H1 (cell line): ENCODE results near the gene CTPS1. TPM values are rescaled to one million over a fixed set of nuclear protein-coding genes. Genes with fewer than 3 reads are reported as not detected.

ENCODE experiments used
- CTCF ChIA-PET: fragments of 300-600 bp; sonication (Branson Sonifier 250); formaldehyde crosslinking; loops from one replicate; lab custom pipeline; 2021; ENCODE audit not compliant: partially characterized antibody; lab: Charles Lee
- POLR2A ChIA-PET: fragments of 300-600 bp; sonication (Branson Sonifier 250); formaldehyde crosslinking; loops from one replicate; lab custom pipeline; 2021; ENCODE audit warnings: inconsistent platforms; ENCODE audit not compliant: partially characterized antibody; lab: Charles Lee
- DNase-seq, 2 experiments: peaks; one replicate each; pipeline versions ENCODE4 v3.0.0 to v3.0.0-alpha.2; 2010 to 2022; ENCODE audit warnings: low spot score in 2 of 2, low read depth in 1 of 2, mixed read lengths in 1 of 2
- FAIRE-seq: peaks from 2 replicates; lab custom pipeline; 2011; peaks lifted over from hg19 to GRCh38; lab: Jason Lieb, UNC
- H2AFZ ChIP-seq: 2 replicates; pipeline ENCODE4 v1.8.1; 2012; ENCODE audit warnings: low read length, inconsistent platforms
- H2AK5ac ChIP-seq: 2 replicates; pipeline ENCODE4 v1.6.1; 2013; ENCODE audit warnings: low read depth, low read length
- H2BK120ac ChIP-seq: replicated peaks from 2 replicates; pipeline ENCODE3; 2013; ENCODE audit warnings: low read depth, low read length, inconsistent platforms
- H2BK12ac ChIP-seq: 2 replicates; pipeline ENCODE4 v1.6.1; 2013; ENCODE audit warnings: low read depth, low read length
- H2BK15ac ChIP-seq: 2 replicates; pipeline ENCODE4 v1.6.1; 2013; ENCODE audit warnings: low read length
- H2BK20ac ChIP-seq: 2 replicates; pipeline ENCODE4 v1.6.1; 2013; ENCODE audit warnings: low read length
- H2BK5ac ChIP-seq: 2 replicates; pipeline ENCODE4 v1.6.1; 2013; ENCODE audit warnings: low read depth, low read length
- H3K14ac ChIP-seq: 2 replicates; pipeline ENCODE4 v1.6.1; 2013; ENCODE audit warnings: inconsistent platforms; ENCODE audit not compliant: insufficient read length
- H3K18ac ChIP-seq: 2 replicates; pipeline ENCODE4 v1.6.1; 2013; ENCODE audit warnings: low read length; ENCODE audit errors: extremely low read depth
- H3K23ac ChIP-seq: 2 replicates; pipeline ENCODE4 v1.6.1; 2013; ENCODE audit warnings: inconsistent platforms; ENCODE audit not compliant: insufficient read length
- H3K23me2 ChIP-seq: 2 replicates; pipeline ENCODE4 v1.6.1; 2013; ENCODE audit warnings: low read depth, low read length
- H3K27ac ChIP-seq: 2 replicates; pipeline ENCODE4 v1.6.1; 2011; ENCODE audit warnings: low read depth, low read length, inconsistent platforms
- H3K27me3 ChIP-seq, 4 experiments: replicated peaks in 1 of 4; 1 replicate in 1 of 4; 2 replicates in 3 of 4; pipeline versions ENCODE4 v1.6.1 to v1.8.1; 2011 to 2013; ENCODE audit warnings: low read length in 3 of 4, mild to moderate bottlenecking in 3 of 4, inconsistent platforms in 2 of 4, mixed read lengths in 2 of 4, moderate library complexity in 1 of 4; ENCODE audit not compliant: control insufficient read depth in 3 of 4, insufficient read depth in 3 of 4; ENCODE audit errors: extremely low read depth in 1 of 4
- H3K36me3 ChIP-seq, 4 experiments: 2 replicates each; pipeline versions ENCODE4 v1.6.1 to v1.8.1; 2011 to 2013; ENCODE audit warnings: mild to moderate bottlenecking in 4 of 4, low read length in 3 of 4, moderate library complexity in 2 of 4, control low read depth in 1 of 4, inconsistent platforms in 1 of 4; ENCODE audit not compliant: insufficient read depth in 4 of 4, control insufficient read depth in 2 of 4
- H3K4ac ChIP-seq: replicated peaks from 2 replicates; pipeline ENCODE3; 2013; ENCODE audit warnings: low read length, low read depth, mixed read lengths, inconsistent platforms; ENCODE audit not compliant: insufficient read length
- H3K4me1 ChIP-seq, 4 experiments: replicated peaks in 1 of 4; 1 replicate in 1 of 4; 2 replicates in 3 of 4; pipeline versions ENCODE4 v1.6.1 to v1.8.1; 2011 to 2013; ENCODE audit warnings: low read length in 3 of 4, inconsistent platforms in 2 of 4, mixed read lengths in 1 of 4; ENCODE audit not compliant: insufficient read depth in 4 of 4, control insufficient read depth in 3 of 4
- H3K4me2 ChIP-seq, 2 experiments: 2 replicates each; pipeline versions ENCODE4 v1.6.1 to v1.8.1; 2011 to 2013; ENCODE audit warnings: low read depth in 2 of 2, low read length in 2 of 2, control low read depth in 1 of 2, inconsistent platforms in 1 of 2, mild to moderate bottlenecking in 1 of 2; ENCODE audit not compliant: insufficient read depth in 1 of 2
- H3K4me3 ChIP-seq, 4 experiments: fragments of 200-600, 300-600 bp in 1 of 4; sonication (generic), shearing (Covaris generic), sonication (Bioruptor Twin) in 1 of 4; 2 replicates each; pipeline versions ENCODE4 v1.5.1 to v1.8.1; 2011 to 2016; ENCODE audit warnings: low read length in 4 of 4, low read depth in 3 of 4, control low read depth in 2 of 4, inconsistent platforms in 2 of 4, mild to moderate bottlenecking in 2 of 4, mixed read lengths in 1 of 4, moderate library complexity in 1 of 4; ENCODE audit not compliant: insufficient read depth in 2 of 4; ENCODE audit errors: extremely low read depth in 1 of 4
- H3K56ac ChIP-seq: replicated peaks from 2 replicates; pipeline ENCODE3; 2013; ENCODE audit warnings: low read depth, mild to moderate bottlenecking, mixed read lengths, low read length, inconsistent platforms; ENCODE audit not compliant: insufficient read length
- H3K79me1 ChIP-seq: 2 replicates; pipeline ENCODE4 v1.6.1; 2013; ENCODE audit warnings: low read depth, low read length, control low read depth
- H3K79me2 ChIP-seq, 2 experiments: 2 replicates each; pipeline versions ENCODE4 v1.6.1 to v1.8.1; 2012 to 2013; ENCODE audit warnings: low read length in 2 of 2, mild to moderate bottlenecking in 2 of 2, inconsistent platforms in 1 of 2; ENCODE audit not compliant: insufficient read depth in 2 of 2, control insufficient read depth in 1 of 2
- H3K9ac ChIP-seq, 4 experiments: replicated peaks in 1 of 4; 1 replicate in 1 of 4; 2 replicates in 3 of 4; pipeline versions ENCODE4 v1.6.1 to v1.8.1; 2011 to 2013; ENCODE audit warnings: low read depth in 3 of 4, low read length in 3 of 4, control low read depth in 2 of 4, mild to moderate bottlenecking in 2 of 4, moderate library complexity in 2 of 4, inconsistent platforms in 1 of 4; ENCODE audit errors: extremely low read depth in 1 of 4
- H3K9me3 ChIP-seq, 2 experiments: 2 replicates each; pipeline versions ENCODE4 v1.6.1 to v1.8.1; 2012 to 2013; ENCODE audit warnings: mild to moderate bottlenecking in 2 of 2, moderate library complexity in 2 of 2, control low read depth in 1 of 2, inconsistent platforms in 1 of 2, low read depth in 1 of 2, low read length in 1 of 2, mixed read lengths in 1 of 2; ENCODE audit not compliant: insufficient read depth in 2 of 2
- H4K20me1 ChIP-seq, 2 experiments: replicated peaks in 1 of 2; 2 replicates each; pipeline versions ENCODE3 to v1.8.1; 2011 to 2013; ENCODE audit warnings: inconsistent platforms in 2 of 2, low read length in 2 of 2, mild to moderate bottlenecking in 1 of 2; ENCODE audit not compliant: insufficient read depth in 2 of 2, control insufficient read depth in 1 of 2
- H4K5ac ChIP-seq: 2 replicates; pipeline ENCODE4 v1.6.1; 2013; ENCODE audit warnings: low read length, low read depth, mixed read lengths, inconsistent platforms; ENCODE audit not compliant: insufficient read length
- H4K8ac ChIP-seq: 2 replicates; pipeline ENCODE4 v1.8.0; 2013; ENCODE audit warnings: mild to moderate bottlenecking, moderate library complexity, low read length, inconsistent platforms; ENCODE audit not compliant: insufficient read depth; ENCODE audit errors: extremely low read depth
- H4K91ac ChIP-seq: replicated peaks from 2 replicates; pipeline ENCODE3; 2013; ENCODE audit warnings: low read length, mixed read lengths, inconsistent platforms; ENCODE audit not compliant: insufficient read length
- EZH2 ChIP-seq: fragments of 200-600 bp; sonication (generic); IDR thresholded peaks from 2 replicates; pipeline ENCODE4 v1.7.1; 2012; ENCODE audit warnings: low read depth, mild to moderate bottlenecking, moderate library complexity, low read length, inconsistent platforms; ENCODE audit not compliant: severe bottlenecking
- POLR2A ChIP-seq, 2 experiments: IDR thresholded peaks; 1 replicate in 1 of 2; 2 replicates in 1 of 2; pipeline ENCODE4 v1.6.1; 2011; ENCODE audit warnings: low read depth in 2 of 2, low read length in 2 of 2, mild to moderate bottlenecking in 2 of 2; ENCODE audit errors: control extremely low read depth in 1 of 2
- WGBS, 2 experiments: shearing (Covaris generic) in 1 of 2; methylation state at CpG; one replicate each; pipeline versions ENCODE4 v1.1.6 to v1.1.7; 2013 to 2015; ENCODE audit warnings: low lambda C conversion rate in 2 of 2, mixed read lengths in 2 of 2, inconsistent platforms in 1 of 2, low coverage in 1 of 2, missing lambda C conversion rate in 1 of 2; ENCODE audit not compliant: insufficient replicate concordance in 2 of 2, insufficient coverage in 1 of 2, insufficient read length in 1 of 2; ENCODE audit errors: extremely low coverage in 1 of 2, missing lambda C conversion rate in 1 of 2; 5-methylcytosine and 5-hydroxymethylcytosine counted together
- polyA plus RNA-seq, 7 experiments: library from polyadenylated mRNA; depleted of rRNA in 3 of 7; stranded (reverse) in 5 of 7; unstranded in 2 of 7; fragments of >200 nt in 5 of 7; fragments of 200-250 nt in 2 of 7; gene quantifications; 1 replicate in 5 of 7; 2 replicates in 1 of 7; 4 replicates in 1 of 7; pipeline versions ENCODE4 v1.2.1 to v1.2.3, GENCODE V29; 2011 to 2013; ENCODE audit warnings: missing spikeins in 2 of 7, mixed read lengths in 2 of 7
- total RNA-seq: library from RNA; stranded (reverse); fragmentation: NEBNext Ultra II Directional; extraction: Animal tissue kit (Norgen Biotek cat#: 25700); gene quantifications from 2 replicates; pipeline ENCODE4 v1.2.1, GENCODE V29; 2021

CTPS1 gene
- total and polyA plus RNA-seq, 2 of the 8 experiments (the other 6 are each of a cell fraction or from before 2014, with no cell fraction given), result 35.5 to 103 TPM

DNA sequence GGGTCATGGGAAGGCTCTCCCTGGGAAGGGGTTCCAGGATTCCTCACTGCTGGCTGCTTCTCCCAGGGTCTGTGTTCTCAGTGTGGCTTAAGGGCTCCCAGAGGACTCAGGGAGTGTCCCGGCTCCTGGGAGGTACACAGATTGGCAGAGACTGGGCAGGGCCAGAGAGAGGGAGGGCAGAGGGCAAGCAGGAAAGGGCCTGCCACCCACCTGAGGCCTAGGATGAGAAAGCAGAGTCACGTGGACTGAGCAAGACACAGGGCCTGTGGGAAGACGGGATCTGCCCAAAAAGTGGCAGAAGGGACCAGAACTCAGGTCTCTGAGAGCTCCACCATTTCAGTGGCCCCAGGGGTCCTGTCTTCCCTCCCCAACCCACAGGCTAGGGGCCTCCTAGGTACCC is 41.2 kb downstream of the CTPS1 start:
- Histone ChIP-seq H3K27me3 (peaks cover 0 to 11% (median 6%) of the 10 kb centered on the region in 4 experiments; a peak in 5 of 7 replicates), H3K9me3 (no peaks in the 10 kb centered on the region), H4K91ac (no peak overlapping the region), H2AK5ac (no peak overlapping the region), H4K5ac (no peak overlapping the region), H3K23me2 (no peaks in the 10 kb centered on the region), H2BK15ac (no peak overlapping the region), H3K79me2 (no peaks in the 10 kb centered on the region), H3K27ac (no peak overlapping the region), H4K20me1 (peaks cover 4 to 6% of the 10 kb centered on the region in 2 experiments), H3K79me1 (no peaks in the 10 kb centered on the region), H3K4me2 (no peak overlapping the region), H3K14ac (no peak overlapping the region), H2BK12ac (no peak overlapping the region), H2BK120ac (no peak overlapping the region), H3K4me3 (no peak overlapping the region), H3K18ac (no peak overlapping the region), H2BK20ac (no peak overlapping the region), H3K4ac (no peak overlapping the region), H4K8ac (no peak overlapping the region), H3K4me1 (peaks cover 0 to 7% (median 4%) of the 10 kb centered on the region in 4 experiments; a peak in 4 of 7 replicates), H3K9ac (no peak overlapping the region), H3K23ac (no peak overlapping the region), H2BK5ac (no peak overlapping the region), H2AFZ (no peak overlapping the region), H3K36me3 (peaks cover 2 to 27% (median 12%) of the 10 kb centered on the region in 4 experiments; a peak in 6 of 8 replicates), H3K56ac (no peak overlapping the region)
- ChIA-PET CTCF (interaction anchor here (1.2 to 1.8 kb wide), 2 partner anchors 26 to 238 kb away, joined by 3 to 6 read pairs; no protein-coding TSS in a partner anchor), POLR2A (interaction anchor here (0.5 to 3.4 kb wide), 12 partner anchors 8 to 1475 kb away, joined by 3 to 17 read pairs (median 4); partner anchors contain the start of gene CTPS1)
- FAIRE-seq (no peak), DNase-seq (no peak)
- WGBS, 2 experiments, result 43% methylated on average over 3 of the region's 3 CpGs; no CpG with 5 or more reads in 1 of the 2 experiments
- TF ChIP-seq EZH2 (no peak), POLR2A (IDR thresholded peaks at IDR 0.05; ENCODE audit: control extremely low read depth in 1 of 2, low read depth in 2 of 2, low read length in 2 of 2) (0 out of 3 replicates have a peak, but pooled peaks of 1 of the 2 experiments have one; percentile 52)
